Neural crest cell (in vitro differentiated cells): ENCODE data around the gene KRTAP3-1. TPM values are rescaled to one million over a fixed set of nuclear protein-coding genes. Genes with fewer than 3 reads are reported as not detected.

Experiments
- DNase-seq: peaks from one replicate; pipeline ENCODE4 v3.0.0; 2021; ENCODE audit warnings: low read depth, mixed read lengths, low spot score
- H3K27ac Mint-ChIP-seq: one replicate; pipeline ENCODE4 v1.8.0; 2021; ENCODE audit warnings: mild to moderate bottlenecking, mixed read lengths; ENCODE audit not compliant: unreplicated experiment
- H3K27me3 Mint-ChIP-seq: 2 replicates; pipeline ENCODE4 v1.8.0; 2021; ENCODE audit warnings: low read depth, mild to moderate bottlenecking, mixed read lengths
- H3K36me3 Mint-ChIP-seq: 2 replicates; pipeline ENCODE4 v1.8.0; 2021; ENCODE audit warnings: low read depth, mild to moderate bottlenecking, mixed read lengths
- H3K4me1 Mint-ChIP-seq: 2 replicates; pipeline ENCODE4 v1.8.0; 2021; ENCODE audit warnings: mixed read lengths
- H3K4me3 Mint-ChIP-seq: one replicate; pipeline ENCODE4 v1.8.0; 2021; ENCODE audit warnings: mild to moderate bottlenecking, mixed read lengths
- H3K9me3 Mint-ChIP-seq: 2 replicates; pipeline ENCODE4 v1.8.0; 2021; ENCODE audit warnings: mixed read lengths
- CTCF ChIP-seq: fragments of 200-600 bp; sonication (generic); conservative IDR thresholded peaks from 2 replicates; pipeline ENCODE4 v1.5.0; 2021; ENCODE audit warnings: antibody characterized with exemption, mild to moderate bottlenecking
- total RNA-seq: library from RNA; stranded (reverse); gene quantifications from 2 replicates; pipeline ENCODE4 v1.2.1, GENCODE V29; 2021

KRTAP3-1 gene
- total RNA-seq, 1 donor from 2014 or later = not detected

- no peak for DNase-seq
- Mint-ChIP-seq H3K27ac (no peak overlapping the region), H3K36me3 (no peaks in the 10 kb centered on the region), H3K4me3 (no peak overlapping the region), H3K9me3 (no peaks in the 10 kb centered on the region), H3K4me1 (peaks cover 6% of the 10 kb centered on the region), H3K27me3 (peaks cover 15% of the 10 kb centered on the region)
- TF ChIP-seq CTCF = no peak
Observed at GRCh38 chr17:40995116-40995515, 13.8 kb downstream of the KRTAP3-1 start.

- H3K27ac Mint-ChIP-seq = no peak within 1 kb of the TSS
- H3K4me3 Mint-ChIP-seq = no peak within 1 kb of the TSS
- H3K36me3 Mint-ChIP-seq = no peaks in the 10 kb centered on the region
- H3K27me3 Mint-ChIP-seq = peaks cover 12% of the 10 kb centered on the region
- H3K4me1 Mint-ChIP-seq = peaks cover 6% of the 10 kb centered on the region
- no peak for TF ChIP-seq CTCF
- H3K9me3 Mint-ChIP-seq = no peaks in the 10 kb centered on the region
- no peak for DNase-seq
Observed at GRCh38 chr17:40993839-40994238, 15.1 kb downstream of the KRTAP3-1 start, which contains the start of gene KRTAP3-3. Gene KRTAP3-3, minus strand, starts transcription at chr17:40994164. Its CDS starts 67 bp downstream, at chr17:40994097.

GRCh38 chr17:40993084-40993483 is 15.8 kb downstream of the KRTAP3-1 start:
- Mint-ChIP-seq H3K4me3 (no peak overlapping the region), H3K9me3 (no peaks in the 10 kb centered on the region), H3K36me3 (no peaks in the 10 kb centered on the region), H3K4me1 (peaks cover 6% of the 10 kb centered on the region), H3K27me3 (peaks cover 12% of the 10 kb centered on the region), H3K27ac (no peak overlapping the region)
- no peak for TF ChIP-seq CTCF
- DNase-seq = no peak

- H3K27ac Mint-ChIP-seq = no peak overlapping the region
- H3K27me3 Mint-ChIP-seq = peaks cover 10% of the 10 kb centered on the region
- H3K4me3 Mint-ChIP-seq = no peak overlapping the region
- no peaks in the 10 kb centered on the region for H3K9me3 Mint-ChIP-seq
- H3K36me3 Mint-ChIP-seq = no peaks in the 10 kb centered on the region
- TF ChIP-seq CTCF = no peak
- H3K4me1 Mint-ChIP-seq = peaks cover 6% of the 10 kb centered on the region
- no peak for DNase-seq
Observed at GRCh38 chr17:40992666-40993065, 16.3 kb downstream of the KRTAP3-1 start.

GRCh38 chr17:40986920-40987319 is 22.0 kb downstream of the KRTAP3-1 start:
- Mint-ChIP-seq H3K4me1 (no peaks in the 10 kb centered on the region), H3K4me3 (no peak overlapping the region)

More at GRCh38 chr17:40986920-40987319, 22.0 kb downstream of the KRTAP3-1 start:
- peaks cover 8% of the 10 kb centered on the region for H3K27me3 Mint-ChIP-seq
- DNase-seq = no peak
- H3K9me3 Mint-ChIP-seq = no peaks in the 10 kb centered on the region
- H3K36me3 Mint-ChIP-seq = no peaks in the 10 kb centered on the region
- H3K27ac Mint-ChIP-seq = no peak overlapping the region
- no peak for TF ChIP-seq CTCF
